Adrenal gland (tissue), 5 donors: Measurements from ENCODE around the gene ADH5.

ENCODE experiments used
- CTCF ChIP-seq, 6 experiments: fragments of 450-650 bp in 4 of 6; fragments of 200-600 bp in 2 of 6; sonication (generic) in 1 of 6; IDR thresholded peaks; 1 replicate in 5 of 6; 2 replicates in 1 of 6; pipeline versions ENCODE4 v1.5.1 to v1.8.0; 2016 to 2021; ENCODE audit warnings: antibody characterized with exemption in 6 of 6, mild to moderate bottlenecking in 2 of 6, moderate library complexity in 1 of 6
- POLR2A ChIP-seq, 2 donors: fragments of 450-650 bp; IDR thresholded peaks; one replicate each; pipeline ENCODE4 v1.6.1; 2017; ENCODE audit warnings: antibody characterized with exemption in 2 of 2, mild to moderate bottlenecking in 2 of 2, moderate library complexity in 1 of 2
- donor health status: DM: no; HTN: no; CAD: no.

DNA sequence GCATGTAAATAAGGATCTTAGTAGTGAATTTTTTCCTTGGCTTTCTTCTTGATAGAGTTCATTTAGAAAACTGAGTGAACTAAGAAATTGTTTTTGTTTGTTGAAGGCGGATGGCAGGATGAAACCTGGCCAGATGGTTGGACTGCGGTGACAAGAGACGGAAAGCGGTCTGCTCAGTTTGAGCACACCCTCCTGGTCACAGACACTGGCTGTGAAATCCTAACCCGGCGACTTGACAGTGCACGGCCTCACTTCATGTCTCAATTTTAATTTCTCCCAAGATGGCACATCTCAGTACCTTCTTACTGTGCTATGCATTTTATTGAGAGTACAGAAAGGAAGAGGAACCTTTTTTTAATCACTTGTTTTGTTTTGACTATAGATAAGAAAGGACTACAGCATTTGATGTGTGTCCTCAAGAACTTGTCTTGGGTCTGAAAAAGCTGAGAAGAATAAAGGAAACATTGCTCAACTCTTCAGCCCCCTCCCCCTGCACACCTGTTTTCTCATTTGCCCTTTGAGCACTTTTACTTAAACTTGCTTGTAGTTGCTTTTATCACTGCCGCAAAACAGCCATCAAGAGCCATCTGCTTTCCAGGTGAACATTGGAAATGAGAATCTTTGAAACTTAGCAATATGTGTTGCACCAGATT lies 27.4 kb downstream of the ADH5 start:
- no peak for TF ChIP-seq CTCF (IDR thresholded peaks at IDR 0.05)
- no peak for TF ChIP-seq POLR2A (IDR thresholded peaks at IDR 0.05)
